Measurements from ENCODE around the gene PPP3CA. TPM values are rescaled to one million over a fixed set of nuclear protein-coding genes. Genes with fewer than 3 reads are reported as not detected.

Gene PPP3CA
- total RNA-seq, 1 donor from 2014 or later, result 16.7 TPM

GRCh38 chr4:101197350-101197749 lies 150.0 kb downstream of the PPP3CA start:
- H3K27ac ChIP-seq (replicated peaks), result no peak overlapping the region
- no peaks in the 10 kb centered on the region for H3K27me3 ChIP-seq (ENCODE audit: low read depth)
- intact Hi-C loops (cut with micrococcal nuclease), result loop anchor here (10.0 kb wide), 1 partner anchor 147 kb away; the partner anchor contains the start of gene PPP3CA
- H3K4me3 ChIP-seq, result no peak overlapping the region
- DNase-seq, result no peak
- peaks cover 30% of the 10 kb centered on the region for H3K4me1 ChIP-seq
- H3K9me3 ChIP-seq (replicated peaks), result no peaks in the 10 kb centered on the region
- TF ChIP-seq CTCF (IDR thresholded peaks at IDR 0.05; ENCODE audit: borderline replicate concordance), result no peak
- no peaks in the 10 kb centered on the region for H3K36me3 ChIP-seq

GRCh38 chr4:101192244-101192643 lies 155.1 kb downstream of the PPP3CA start:
- Histone ChIP-seq H3K9me3 (replicated peaks) (no peaks in the 10 kb centered on the region), H3K4me1 (peaks cover 23% of the 10 kb centered on the region), H3K27me3 (ENCODE audit: low read depth) (no peaks in the 10 kb centered on the region), H3K27ac (replicated peaks) (peak overlapping the region; percentile 79), H3K36me3 (no peaks in the 10 kb centered on the region), H3K4me3 (peak overlapping the region; percentile 26)
- intact Hi-C loops (cut with micrococcal nuclease), result loop anchor here (10.0 kb wide), 1 partner anchor 153 kb away; the partner anchor contains the start of gene PPP3CA
- TF ChIP-seq CTCF (IDR thresholded peaks at IDR 0.05; ENCODE audit: borderline replicate concordance), result no peak
- DNase-seq, result no peak

GRCh38 chr4:101191302-101192098 lies 155.8 kb downstream of the PPP3CA start:
- Histone ChIP-seq H3K27me3 (ENCODE audit: low read depth) (no peaks in the 10 kb centered on the region), H3K27ac (replicated peaks) (peak overlapping the region; percentile 79), H3K4me3 (peak overlapping the region; percentile 26), H3K4me1 (peaks cover 23% of the 10 kb centered on the region), H3K9me3 (replicated peaks) (no peaks in the 10 kb centered on the region), H3K36me3 (no peaks in the 10 kb centered on the region)
- intact Hi-C loops (cut with micrococcal nuclease), result loop anchor here (10.0 kb wide), 1 partner anchor 153 kb away; the partner anchor contains the start of gene PPP3CA
- DNase-seq, result peak; percentile 72
- TF ChIP-seq CTCF (IDR thresholded peaks at IDR 0.05; ENCODE audit: borderline replicate concordance), result peak; percentile 19

- H3K4me1 ChIP-seq, result peaks cover 23% of the 10 kb centered on the region
- no peak for DNase-seq
- intact Hi-C loops (cut with micrococcal nuclease), result loop anchor here (10.0 kb wide), 1 partner anchor 154 kb away; the partner anchor contains the start of gene PPP3CA
- peak overlapping the region; percentile 79 for H3K27ac ChIP-seq (replicated peaks)
- H3K4me3 ChIP-seq, result no peak overlapping the region
- no peaks in the 10 kb centered on the region for H3K27me3 ChIP-seq (ENCODE audit: low read depth)
- H3K36me3 ChIP-seq, result no peaks in the 10 kb centered on the region
- no peaks in the 10 kb centered on the region for H3K9me3 ChIP-seq (replicated peaks)
- TF ChIP-seq CTCF (IDR thresholded peaks at IDR 0.05; ENCODE audit: borderline replicate concordance), result no peak
Observed at GRCh38 chr4:101190751-101191150, 156.6 kb downstream of the PPP3CA start.

GRCh38 chr4:101188906-101189305 lies 158.4 kb downstream of the PPP3CA start:
- Histone ChIP-seq H3K9me3 (replicated peaks) (no peaks in the 10 kb centered on the region), H3K27me3 (ENCODE audit: low read depth) (no peaks in the 10 kb centered on the region), H3K4me3 (no peak overlapping the region), H3K27ac (replicated peaks) (no peak overlapping the region), H3K36me3 (no peaks in the 10 kb centered on the region), H3K4me1 (peaks cover 23% of the 10 kb centered on the region)
- DNase-seq, result no peak
- TF ChIP-seq CTCF (IDR thresholded peaks at IDR 0.05; ENCODE audit: borderline replicate concordance), result no peak
- intact Hi-C loops (cut with micrococcal nuclease), result no loop called here
